PFSK-1 (cell line): Measurements from ENCODE around the gene PIK3CB.

Experiments
- POLR2AphosphoS5 ChIP-seq: IDR thresholded peaks from 2 replicates; pipeline ENCODE4 v1.6.1; 2012; ENCODE audit warnings: low read depth, mild to moderate bottlenecking, control low read depth, low read length, moderate library complexity
- REST ChIP-seq, 2 experiments: IDR thresholded peaks; 2 replicates each; pipeline versions ENCODE4 v1.6.1 to v1.8.0; 2011 to 2012; ENCODE audit warnings: low read depth in 2 of 2, low read length in 2 of 2, control low read depth in 1 of 2, inconsistent platforms in 1 of 2, mild to moderate bottlenecking in 1 of 2, moderate library complexity in 1 of 2; ENCODE audit not compliant: insufficient read depth in 1 of 2

- TF ChIP-seq REST (IDR thresholded peaks at IDR 0.05; ENCODE audit: insufficient read depth in 1 of 2, low read depth in 2 of 2, low read length in 2 of 2): no peak
- TF ChIP-seq POLR2AphosphoS5: no peak
Measured at GRCh38 chr3:138881233-138881632, 46.5 kb upstream of the PIK3CB start.
